Measurements from ENCODE around the gene FADS2.

The FADS2 gene

DNA sequence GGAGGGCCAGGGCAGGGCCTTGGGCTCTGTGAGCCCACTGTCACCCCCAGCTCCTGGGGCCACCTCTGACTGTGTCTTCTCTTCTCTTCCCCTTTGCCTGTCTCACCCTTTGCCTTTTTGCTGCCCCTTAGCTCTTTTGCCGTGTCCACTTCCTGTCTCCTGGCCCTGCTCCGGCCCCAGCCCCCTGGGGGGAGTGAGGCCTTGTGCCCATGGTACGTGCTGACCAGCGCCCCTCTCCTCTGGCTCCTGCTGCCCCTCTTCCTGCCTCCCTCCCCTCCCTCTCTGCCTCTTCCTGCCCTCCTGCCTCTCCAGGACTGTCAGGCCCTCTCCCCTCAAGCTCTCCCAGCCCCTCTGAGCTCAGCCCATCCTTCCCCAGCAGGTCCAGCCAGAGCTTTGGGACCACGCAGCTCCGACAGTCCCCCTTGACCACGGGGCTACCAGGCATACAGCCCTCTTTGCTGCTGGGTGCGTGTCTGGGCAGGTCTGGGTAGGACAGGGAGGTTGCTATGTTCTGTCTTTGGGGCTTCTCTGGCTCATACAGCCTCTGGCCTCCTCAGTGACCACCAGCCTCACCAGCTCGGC lies 47.4 kb upstream of the FADS2 start:
- Histone ChIP-seq H4K91ac (ENCODE audit: low read depth, low read length) (peak overlapping the region; percentile 17), H2AFZ (ENCODE audit: insufficient read depth, low read length, poor library complexity) (peak overlapping the region; percentile 1), H4K8ac (ENCODE audit: low read depth, low read length) (peak overlapping the region; percentile 10), H2BK5ac (ENCODE audit: low read depth, low read length, poor library complexity) (no peak overlapping the region), H3K4me2 (ENCODE audit: low read length) (no peak overlapping the region), H3K9ac (ENCODE audit: low read length) (no peak overlapping the region), H3K9me3 (ENCODE audit: insufficient read depth, low read depth, low read length) (peaks cover 7% of the 10 kb centered on the region), H3K36me3 (ENCODE audit: control insufficient read depth in 1 of 2, insufficient read depth in 2 of 2, low read length in 2 of 2) (peaks cover 29 to 30% of the 10 kb centered on the region in 2 experiments), H4K12ac (ENCODE audit: low read depth, low read length) (no peak overlapping the region), H3K23ac (ENCODE audit: low read length) (no peak overlapping the region), H3K27me3 (ENCODE audit: insufficient read depth, low read length) (no peaks in the 10 kb centered on the region), H3K4me1 (ENCODE audit: control insufficient read depth in 1 of 2, insufficient read depth in 2 of 2, low read length in 2 of 2) (peaks cover 25 to 34% of the 10 kb centered on the region in 2 experiments), H2BK12ac (ENCODE audit: low read length) (peak overlapping the region; percentile 10), H3K18ac (ENCODE audit: low read length) (no peak overlapping the region), H3K4me3 (ENCODE audit: low read depth, low read length) (no peak overlapping the region), H3K4ac (ENCODE audit: low read depth, low read length) (peak overlapping the region; percentile 0), H2BK120ac (ENCODE audit: insufficient read depth, low read length, poor library complexity) (no peak overlapping the region), H3K79me2 (ENCODE audit: control insufficient read depth, insufficient read depth, low read length, poor library complexity) (peaks cover 2% of the 10 kb centered on the region), H2AK5ac (ENCODE audit: low read length) (peak overlapping the region; percentile 0), H3K79me1 (ENCODE audit: low read length) (no peaks in the 10 kb centered on the region), H3K14ac (ENCODE audit: low read length) (peak overlapping the region; percentile 4), H3K27ac (ENCODE audit: low read depth, low read length) (no peak overlapping the region)
- DNase-seq, result no peak
- no CpG with 5 or more reads among the region's 9 CpGs for WGBS (ENCODE audit: extremely low coverage, insufficient coverage, insufficient read length)

DNA sequence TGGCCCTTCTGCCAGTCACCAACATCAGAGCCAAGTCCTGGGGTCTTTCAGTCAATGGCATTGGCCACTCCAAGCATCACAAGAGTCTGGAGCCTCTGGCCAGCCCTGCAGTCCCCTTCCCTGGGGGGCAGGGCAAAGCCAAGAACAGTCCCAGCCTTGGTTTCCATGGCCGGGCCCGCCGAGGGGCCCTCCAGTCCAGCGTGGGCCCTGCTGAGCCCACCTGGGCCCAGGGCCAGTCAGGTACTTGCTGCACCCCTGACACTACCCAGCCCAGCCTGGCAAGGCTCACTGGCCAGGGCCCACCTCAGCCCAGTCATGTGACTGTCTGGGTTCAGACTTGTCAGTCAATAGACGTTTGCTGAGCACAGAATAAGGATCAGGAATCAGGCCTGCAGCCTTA lies 46.5 kb upstream of the FADS2 start:
- Histone ChIP-seq H3K4me1 (ENCODE audit: control insufficient read depth in 1 of 2, insufficient read depth in 2 of 2, low read length in 2 of 2) (peaks cover 25 to 34% of the 10 kb centered on the region in 2 experiments), H3K79me1 (ENCODE audit: low read length) (no peaks in the 10 kb centered on the region), H2BK12ac (ENCODE audit: low read length) (no peak overlapping the region), H3K18ac (ENCODE audit: low read length) (no peak overlapping the region), H3K4me3 (ENCODE audit: low read depth, low read length) (no peak overlapping the region), H3K4me2 (ENCODE audit: low read length) (no peak overlapping the region), H2BK5ac (ENCODE audit: low read depth, low read length, poor library complexity) (no peak overlapping the region), H4K91ac (ENCODE audit: low read depth, low read length) (no peak overlapping the region), H3K4ac (ENCODE audit: low read depth, low read length) (no peak overlapping the region), H2AK5ac (ENCODE audit: low read length) (peak overlapping the region; percentile 40), H3K27ac (ENCODE audit: low read depth, low read length) (no peak overlapping the region), H4K8ac (ENCODE audit: low read depth, low read length) (no peak overlapping the region), H3K79me2 (ENCODE audit: control insufficient read depth, insufficient read depth, low read length, poor library complexity) (peaks cover 2% of the 10 kb centered on the region), H4K12ac (ENCODE audit: low read depth, low read length) (no peak overlapping the region), H3K36me3 (ENCODE audit: control insufficient read depth in 1 of 2, insufficient read depth in 2 of 2, low read length in 2 of 2) (peaks cover 38 to 40% of the 10 kb centered on the region in 2 experiments), H3K9me3 (ENCODE audit: insufficient read depth, low read depth, low read length) (peaks cover 7% of the 10 kb centered on the region), H3K23ac (ENCODE audit: low read length) (no peak overlapping the region), H3K9ac (ENCODE audit: low read length) (no peak overlapping the region), H3K14ac (ENCODE audit: low read length) (no peak overlapping the region), H2BK120ac (ENCODE audit: insufficient read depth, low read length, poor library complexity) (peak overlapping the region; percentile 8), H2AFZ (ENCODE audit: insufficient read depth, low read length, poor library complexity) (no peak overlapping the region), H3K27me3 (ENCODE audit: insufficient read depth, low read length) (no peaks in the 10 kb centered on the region)
- WGBS (ENCODE audit: extremely low coverage, insufficient coverage, insufficient read length), result no CpG with 5 or more reads among the region's 5 CpGs
- no peak for DNase-seq

DNA sequence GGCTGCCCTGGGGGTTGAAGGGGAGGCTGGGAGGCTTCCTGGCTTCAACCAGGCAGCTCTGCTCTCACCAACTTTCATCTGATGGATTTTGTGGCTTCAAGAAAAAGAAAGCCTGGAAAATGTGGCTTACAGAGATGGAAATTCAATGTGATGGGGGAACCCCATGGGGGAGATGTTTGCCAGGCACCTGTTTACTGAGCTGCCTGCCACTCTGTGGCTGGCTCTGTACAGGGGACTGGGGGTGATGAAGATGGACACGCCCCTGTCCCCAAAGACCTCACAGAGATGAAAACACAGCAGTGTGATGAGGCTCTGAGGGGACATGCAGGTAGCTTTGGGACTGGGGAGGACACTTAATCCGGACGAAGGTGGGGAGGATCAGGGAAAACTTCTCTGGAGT lies 45.8 kb upstream of the FADS2 start:
- Histone ChIP-seq H4K12ac (ENCODE audit: low read depth, low read length) (no peak overlapping the region), H3K9ac (ENCODE audit: low read length) (no peak overlapping the region), H4K8ac (ENCODE audit: low read depth, low read length) (no peak overlapping the region), H4K91ac (ENCODE audit: low read depth, low read length) (no peak overlapping the region), H3K4ac (ENCODE audit: low read depth, low read length) (no peak overlapping the region), H2BK12ac (ENCODE audit: low read length) (no peak overlapping the region), H3K9me3 (ENCODE audit: insufficient read depth, low read depth, low read length) (peaks cover 7% of the 10 kb centered on the region), H2BK120ac (ENCODE audit: insufficient read depth, low read length, poor library complexity) (no peak overlapping the region), H3K79me2 (ENCODE audit: control insufficient read depth, insufficient read depth, low read length, poor library complexity) (peaks cover 2% of the 10 kb centered on the region), H3K36me3 (ENCODE audit: control insufficient read depth in 1 of 2, insufficient read depth in 2 of 2, low read length in 2 of 2) (peaks cover 40 to 47% of the 10 kb centered on the region in 2 experiments), H3K27ac (ENCODE audit: low read depth, low read length) (no peak overlapping the region), H2AFZ (ENCODE audit: insufficient read depth, low read length, poor library complexity) (no peak overlapping the region), H3K27me3 (ENCODE audit: insufficient read depth, low read length) (no peaks in the 10 kb centered on the region), H3K79me1 (ENCODE audit: low read length) (no peaks in the 10 kb centered on the region), H2BK5ac (ENCODE audit: low read depth, low read length, poor library complexity) (no peak overlapping the region), H3K4me1 (ENCODE audit: control insufficient read depth in 1 of 2, insufficient read depth in 2 of 2, low read length in 2 of 2) (peaks cover 25 to 34% of the 10 kb centered on the region in 2 experiments), H3K14ac (ENCODE audit: low read length) (no peak overlapping the region), H3K4me2 (ENCODE audit: low read length) (no peak overlapping the region), H3K23ac (ENCODE audit: low read length) (no peak overlapping the region), H3K4me3 (ENCODE audit: low read depth, low read length) (no peak overlapping the region), H3K18ac (ENCODE audit: low read length) (no peak overlapping the region), H2AK5ac (ENCODE audit: low read length) (no peak overlapping the region)
- no peak for DNase-seq
- WGBS (ENCODE audit: extremely low coverage, insufficient coverage, insufficient read length), result no CpG with 5 or more reads among the region's 3 CpGs

DNA sequence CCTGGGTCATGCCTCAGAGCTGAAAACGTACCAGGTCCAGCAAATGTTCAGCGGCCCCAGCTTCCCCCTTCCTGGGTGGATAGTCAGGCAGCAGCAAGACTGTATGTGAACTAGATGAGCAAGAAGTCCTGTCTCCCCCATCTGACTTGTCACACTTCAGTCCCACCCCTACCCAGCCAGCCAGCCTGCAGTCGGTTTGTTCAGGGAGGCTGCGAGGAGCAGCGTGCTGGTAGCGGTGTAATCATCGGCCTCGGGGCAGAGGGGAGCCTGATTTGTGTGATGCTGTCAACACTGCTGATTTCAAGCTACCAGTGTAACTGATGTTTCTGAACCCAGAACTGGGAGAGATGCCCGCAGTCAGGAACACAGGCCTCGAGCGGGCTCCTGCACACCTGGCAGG lies 45.3 kb upstream of the FADS2 start:
- no peak overlapping the region for H2BK5ac ChIP-seq (ENCODE audit: low read depth, low read length, poor library complexity)
- no peaks in the 10 kb centered on the region for H3K79me1 ChIP-seq (ENCODE audit: low read length)
- WGBS (ENCODE audit: extremely low coverage, insufficient coverage, insufficient read length), result no CpG with 5 or more reads among the region's 11 CpGs
- H4K8ac ChIP-seq (ENCODE audit: low read depth, low read length), result no peak overlapping the region
- H3K14ac ChIP-seq (ENCODE audit: low read length), result no peak overlapping the region
- no peak overlapping the region for H2AFZ ChIP-seq (ENCODE audit: insufficient read depth, low read length, poor library complexity)
- H4K91ac ChIP-seq (ENCODE audit: low read depth, low read length), result no peak overlapping the region
- H3K4me3 ChIP-seq (ENCODE audit: low read depth, low read length), result no peak overlapping the region
- no peak overlapping the region for H3K27ac ChIP-seq (ENCODE audit: low read depth, low read length)
- H2BK12ac ChIP-seq (ENCODE audit: low read length), result no peak overlapping the region
- H3K4ac ChIP-seq (ENCODE audit: low read depth, low read length), result no peak overlapping the region
- no peak overlapping the region for H3K18ac ChIP-seq (ENCODE audit: low read length)
- peaks cover 2% of the 10 kb centered on the region for H3K79me2 ChIP-seq (ENCODE audit: control insufficient read depth, insufficient read depth, low read length, poor library complexity)
- no peak overlapping the region for H3K23ac ChIP-seq (ENCODE audit: low read length)
- no peak overlapping the region for H3K9ac ChIP-seq (ENCODE audit: low read length)
- no peak overlapping the region for H3K4me2 ChIP-seq (ENCODE audit: low read length)
- H4K12ac ChIP-seq (ENCODE audit: low read depth, low read length), result no peak overlapping the region
- H3K4me1 ChIP-seq (ENCODE audit: control insufficient read depth in 1 of 2, insufficient read depth in 2 of 2, low read length in 2 of 2), result peaks cover 25 to 34% of the 10 kb centered on the region in 2 experiments
- peaks cover 7% of the 10 kb centered on the region for H3K9me3 ChIP-seq (ENCODE audit: insufficient read depth, low read depth, low read length)
- H3K27me3 ChIP-seq (ENCODE audit: insufficient read depth, low read length), result no peaks in the 10 kb centered on the region
- peaks cover 45 to 51% of the 10 kb centered on the region in 2 experiments for H3K36me3 ChIP-seq (ENCODE audit: control insufficient read depth in 1 of 2, insufficient read depth in 2 of 2, low read length in 2 of 2)
- peak; percentile 87 to 92 for DNase-seq
- H2AK5ac ChIP-seq (ENCODE audit: low read length), result no peak overlapping the region
- no peak overlapping the region for H2BK120ac ChIP-seq (ENCODE audit: insufficient read depth, low read length, poor library complexity)
